T-helper 2 cell treated with Interferon-gamma antibody and Interleukin-4, amounts not matched to agents 5 μg/mL and 100 μg/mL, for 36 hours (primary cell): ENCODE measurements around the gene PPP6R2.

Experiments
- DNase-seq: peaks from one replicate; pipeline ENCODE4 v3.0.0; 2021; ENCODE audit warnings: low spot score
- H3K27ac Mint-ChIP-seq: one replicate; pipeline ENCODE4 v1.8.0; 2021; ENCODE audit warnings: mild to moderate bottlenecking, mixed read lengths
- H3K27me3 Mint-ChIP-seq: one replicate; pipeline ENCODE4 v1.8.0; 2021; ENCODE audit warnings: low read depth, mixed read lengths
- H3K36me3 Mint-ChIP-seq: one replicate; pipeline ENCODE4 v1.8.0; 2021; ENCODE audit warnings: low read depth, mixed read lengths
- H3K4me1 Mint-ChIP-seq: one replicate; pipeline ENCODE4 v1.8.0; 2021; ENCODE audit warnings: low read depth, mixed read lengths
- H3K4me3 Mint-ChIP-seq: one replicate; pipeline ENCODE4 v1.8.0; 2022; ENCODE audit warnings: mild to moderate bottlenecking, moderate library complexity, mixed read lengths
- H3K9me3 Mint-ChIP-seq: one replicate; pipeline ENCODE4 v1.8.0; 2021; ENCODE audit warnings: mixed read lengths

The PPP6R2 gene

GRCh38 chr22:50447576-50448551 is 104.7 kb downstream of the PPP6R2 start:
- no peak overlapping the region for H3K4me3 Mint-ChIP-seq
- no peak overlapping the region for H3K27ac Mint-ChIP-seq
- no peak for DNase-seq
- peaks cover 31% of the 10 kb centered on the region for H3K36me3 Mint-ChIP-seq
- H3K9me3 Mint-ChIP-seq = no peaks in the 10 kb centered on the region
- H3K4me1 Mint-ChIP-seq = no peaks in the 10 kb centered on the region
- no peaks in the 10 kb centered on the region for H3K27me3 Mint-ChIP-seq

- peaks cover 44% of the 10 kb centered on the region for H3K36me3 Mint-ChIP-seq
- peak overlapping the region; percentile 66 for H3K27ac Mint-ChIP-seq
- no peak for DNase-seq
- no peaks in the 10 kb centered on the region for H3K27me3 Mint-ChIP-seq
- no peaks in the 10 kb centered on the region for H3K9me3 Mint-ChIP-seq
- no peaks in the 10 kb centered on the region for H3K4me1 Mint-ChIP-seq
- no peak overlapping the region for H3K4me3 Mint-ChIP-seq
Observed at GRCh38 chr22:50452649-50453048, 109.5 kb downstream of the PPP6R2 start.

GRCh38 chr22:50454556-50455075 is 111.5 kb downstream of the PPP6R2 start:
- Mint-ChIP-seq H3K27me3 (no peaks in the 10 kb centered on the region), H3K4me1 (no peaks in the 10 kb centered on the region), H3K27ac (no peak overlapping the region), H3K36me3 (peaks cover 42% of the 10 kb centered on the region), H3K4me3 (no peak overlapping the region), H3K9me3 (no peaks in the 10 kb centered on the region)
- DNase-seq = no peak

GRCh38 chr22:50455201-50455600 is 112.1 kb downstream of the PPP6R2 start:
- H3K27ac Mint-ChIP-seq = no peak overlapping the region
- no peak for DNase-seq
- H3K9me3 Mint-ChIP-seq = no peaks in the 10 kb centered on the region
- no peaks in the 10 kb centered on the region for H3K27me3 Mint-ChIP-seq
- no peaks in the 10 kb centered on the region for H3K4me1 Mint-ChIP-seq
- peaks cover 41% of the 10 kb centered on the region for H3K36me3 Mint-ChIP-seq
- H3K4me3 Mint-ChIP-seq = no peak overlapping the region

GRCh38 chr22:50456026-50456425 is 112.9 kb downstream of the PPP6R2 start:
- no peak overlapping the region for H3K4me3 Mint-ChIP-seq
- H3K9me3 Mint-ChIP-seq = no peaks in the 10 kb centered on the region
- H3K27ac Mint-ChIP-seq = no peak overlapping the region
- peaks cover 44% of the 10 kb centered on the region for H3K36me3 Mint-ChIP-seq
- H3K27me3 Mint-ChIP-seq = no peaks in the 10 kb centered on the region
- H3K4me1 Mint-ChIP-seq = no peaks in the 10 kb centered on the region
- no peak for DNase-seq

GRCh38 chr22:50456466-50457234 is 113.5 kb downstream of the PPP6R2 start:
- no peak overlapping the region for H3K4me3 Mint-ChIP-seq
- H3K36me3 Mint-ChIP-seq = peaks cover 40% of the 10 kb centered on the region
- H3K4me1 Mint-ChIP-seq = no peaks in the 10 kb centered on the region
- no peak for DNase-seq
- H3K27ac Mint-ChIP-seq = no peak overlapping the region
- H3K27me3 Mint-ChIP-seq = no peaks in the 10 kb centered on the region
- H3K9me3 Mint-ChIP-seq = no peaks in the 10 kb centered on the region

GRCh38 chr22:50459016-50459415 is 115.9 kb downstream of the PPP6R2 start:
- H3K27me3 Mint-ChIP-seq = no peaks in the 10 kb centered on the region
- no peaks in the 10 kb centered on the region for H3K9me3 Mint-ChIP-seq
- H3K4me1 Mint-ChIP-seq = no peaks in the 10 kb centered on the region
- no peak overlapping the region for H3K27ac Mint-ChIP-seq
- H3K36me3 Mint-ChIP-seq = peaks cover 42% of the 10 kb centered on the region
- DNase-seq = no peak
- no peak overlapping the region for H3K4me3 Mint-ChIP-seq

GRCh38 chr22:50459496-50460140 is 116.5 kb downstream of the PPP6R2 start:
- Mint-ChIP-seq H3K27ac (no peak overlapping the region), H3K4me1 (no peaks in the 10 kb centered on the region), H3K4me3 (no peak overlapping the region), H3K9me3 (no peaks in the 10 kb centered on the region), H3K36me3 (peaks cover 42% of the 10 kb centered on the region), H3K27me3 (no peaks in the 10 kb centered on the region)
- DNase-seq = no peak

GRCh38 chr22:50460938-50461337 is 117.8 kb downstream of the PPP6R2 start:
- DNase-seq = no peak
- Mint-ChIP-seq H3K4me1 (no peaks in the 10 kb centered on the region), H3K27me3 (no peaks in the 10 kb centered on the region), H3K9me3 (no peaks in the 10 kb centered on the region), H3K36me3 (peaks cover 42% of the 10 kb centered on the region), H3K4me3 (no peak overlapping the region), H3K27ac (no peak overlapping the region)

- no peak overlapping the region for H3K27ac Mint-ChIP-seq
- H3K9me3 Mint-ChIP-seq = no peaks in the 10 kb centered on the region
- H3K4me3 Mint-ChIP-seq = no peak overlapping the region
- DNase-seq = no peak
- H3K4me1 Mint-ChIP-seq = no peaks in the 10 kb centered on the region
- H3K27me3 Mint-ChIP-seq = no peaks in the 10 kb centered on the region
- H3K36me3 Mint-ChIP-seq = peaks cover 48% of the 10 kb centered on the region
Observed at GRCh38 chr22:50461536-50461935, 118.4 kb downstream of the PPP6R2 start.

- Mint-ChIP-seq H3K27ac (no peak overlapping the region), H3K4me1 (no peaks in the 10 kb centered on the region), H3K9me3 (no peaks in the 10 kb centered on the region), H3K36me3 (peaks cover 51% of the 10 kb centered on the region), H3K4me3 (no peak overlapping the region), H3K27me3 (no peaks in the 10 kb centered on the region)
- DNase-seq = no peak
Observed at GRCh38 chr22:50461979-50462540, 118.9 kb downstream of the PPP6R2 start.

GRCh38 chr22:50463188-50463900 is 120.2 kb downstream of the PPP6R2 start:
- DNase-seq = no peak
- no peak overlapping the region for H3K4me3 Mint-ChIP-seq
- H3K27ac Mint-ChIP-seq = no peak overlapping the region
- H3K9me3 Mint-ChIP-seq = no peaks in the 10 kb centered on the region
- no peaks in the 10 kb centered on the region for H3K27me3 Mint-ChIP-seq
- peaks cover under 1% of the 10 kb centered on the region for H3K4me1 Mint-ChIP-seq
- peaks cover 51% of the 10 kb centered on the region for H3K36me3 Mint-ChIP-seq

GRCh38 chr22:50464451-50464850 is 121.3 kb downstream of the PPP6R2 start:
- H3K9me3 Mint-ChIP-seq = no peaks in the 10 kb centered on the region
- H3K27me3 Mint-ChIP-seq = no peaks in the 10 kb centered on the region
- peaks cover 10% of the 10 kb centered on the region for H3K4me1 Mint-ChIP-seq
- H3K27ac Mint-ChIP-seq = no peak overlapping the region
- H3K4me3 Mint-ChIP-seq = no peak overlapping the region
- no peak for DNase-seq
- peaks cover 45% of the 10 kb centered on the region for H3K36me3 Mint-ChIP-seq
